ENCODE results near the gene CDK14.

CDK14 gene

DNA sequence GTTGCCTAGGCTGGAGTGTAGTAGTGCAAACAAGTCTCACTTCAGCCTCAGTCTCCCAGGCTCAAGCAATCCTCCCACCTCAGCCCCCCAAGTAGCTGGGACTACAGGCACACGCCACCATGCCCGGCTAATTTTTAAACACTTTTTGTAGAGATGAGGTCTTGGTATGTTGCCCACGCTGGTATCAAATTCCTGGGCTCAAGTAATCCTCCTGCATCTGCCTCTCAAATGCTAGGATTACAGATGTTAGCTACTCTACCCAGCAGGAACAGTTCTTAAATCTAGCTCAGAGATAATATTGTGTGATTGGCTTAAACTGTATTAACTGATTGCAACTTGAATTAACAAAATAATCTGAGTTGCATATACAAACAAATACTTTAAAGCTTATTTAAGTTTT is 82.9 kb downstream of the CDK14 start:
- TF ChIP-seq, protein P1, sequence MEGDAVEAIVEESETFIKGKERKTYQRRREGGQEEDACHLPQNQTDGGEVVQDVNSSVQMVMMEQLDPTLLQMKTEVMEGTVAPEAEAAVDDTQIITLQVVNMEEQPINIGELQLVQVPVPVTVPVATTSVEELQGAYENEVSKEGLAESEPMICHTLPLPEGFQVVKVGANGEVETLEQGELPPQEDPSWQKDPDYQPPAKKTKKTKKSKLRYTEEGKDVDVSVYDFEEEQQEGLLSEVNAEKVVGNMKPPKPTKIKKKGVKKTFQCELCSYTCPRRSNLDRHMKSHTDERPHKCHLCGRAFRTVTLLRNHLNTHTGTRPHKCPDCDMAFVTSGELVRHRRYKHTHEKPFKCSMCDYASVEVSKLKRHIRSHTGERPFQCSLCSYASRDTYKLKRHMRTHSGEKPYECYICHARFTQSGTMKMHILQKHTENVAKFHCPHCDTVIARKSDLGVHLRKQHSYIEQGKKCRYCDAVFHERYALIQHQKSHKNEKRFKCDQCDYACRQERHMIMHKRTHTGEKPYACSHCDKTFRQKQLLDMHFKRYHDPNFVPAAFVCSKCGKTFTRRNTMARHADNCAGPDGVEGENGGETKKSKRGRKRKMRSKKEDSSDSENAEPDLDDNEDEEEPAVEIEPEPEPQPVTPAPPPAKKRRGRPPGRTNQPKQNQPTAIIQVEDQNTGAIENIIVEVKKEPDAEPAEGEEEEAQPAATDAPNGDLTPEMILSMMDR (conservative IDR thresholded peaks at IDR 0.05): no peak
- no peak overlapping the region for H3K27ac ChIP-seq

DNA sequence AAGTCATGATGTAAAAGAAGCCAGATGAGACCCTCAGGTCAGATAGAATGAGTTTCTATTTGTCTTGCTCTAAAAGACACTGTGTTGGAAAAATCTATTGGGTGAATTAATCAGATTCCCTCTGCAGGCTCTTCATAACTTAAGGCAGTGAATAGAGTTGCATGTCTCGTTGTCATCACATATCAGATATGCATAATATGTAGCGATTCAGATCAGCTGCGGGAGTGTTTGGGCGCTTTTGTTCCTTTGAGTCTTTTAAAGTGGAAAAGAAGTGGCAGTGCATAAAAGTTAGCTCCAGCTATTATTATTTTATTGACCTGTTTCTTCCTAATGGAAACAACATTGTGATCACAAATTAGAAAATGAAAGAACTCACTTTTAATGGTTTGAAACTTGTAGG is 84.4 kb downstream of the CDK14 start:
- H3K27ac ChIP-seq: no peak overlapping the region
- TF ChIP-seq, protein P1 (conservative IDR thresholded peaks at IDR 0.05): no peak

DNA sequence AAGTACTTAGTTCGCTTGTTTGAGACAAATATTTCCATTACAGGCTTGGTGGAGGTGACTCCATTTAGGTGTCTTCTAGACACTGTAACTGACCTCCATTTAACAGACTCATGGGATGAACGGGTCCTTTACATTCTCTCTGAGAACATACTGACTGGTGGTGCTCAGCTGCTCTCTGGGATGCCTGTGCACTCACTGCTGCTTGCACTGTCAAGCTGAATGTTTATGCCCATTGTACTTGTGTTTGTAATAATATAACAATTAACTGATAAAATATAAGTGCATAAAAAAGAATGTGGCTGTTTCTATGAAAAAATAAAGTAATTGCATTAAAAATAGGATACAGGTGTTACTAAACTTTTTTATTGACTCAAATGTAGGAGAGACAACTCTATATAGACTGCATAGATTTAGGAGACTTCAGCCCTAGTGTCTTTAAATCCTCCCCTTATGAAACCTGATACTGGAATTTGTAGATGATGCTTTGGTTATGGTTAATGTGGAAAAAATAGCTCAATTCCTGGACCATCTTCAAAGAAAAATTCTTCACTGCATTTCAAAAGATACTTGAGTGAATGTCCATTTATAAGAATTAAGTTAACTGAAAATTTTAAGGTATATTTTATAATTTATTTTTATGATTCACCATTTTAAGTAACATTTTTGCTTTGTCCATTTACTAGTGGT is 85.4 kb downstream of the CDK14 start:
- no peak overlapping the region for H3K27ac ChIP-seq

DNA sequence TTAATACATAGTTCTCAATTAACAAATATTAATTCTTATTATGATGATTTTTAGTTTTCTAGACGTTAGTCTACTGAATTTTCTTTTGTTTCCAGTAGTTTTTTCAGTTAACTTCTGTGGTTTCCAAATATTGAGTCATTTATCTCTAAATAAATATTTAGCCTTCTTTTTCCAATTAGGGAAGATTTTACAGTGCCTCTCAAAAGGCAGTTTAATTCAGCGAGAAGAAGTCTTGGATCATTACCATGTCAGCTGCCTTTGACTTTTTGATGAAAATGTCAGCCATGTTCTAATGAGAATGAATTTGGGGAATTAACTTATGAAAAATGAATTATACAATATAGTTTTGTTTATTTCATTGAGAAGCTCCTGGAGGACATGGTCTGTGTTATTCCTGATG is 90.0 kb downstream of the CDK14 start:
- no peak overlapping the region for H3K27ac ChIP-seq
- TF ChIP-seq, protein P1 (conservative IDR thresholded peaks at IDR 0.05): no peak

More for the DNA sequence above, 85.4 kb downstream of the CDK14 start:
- TF ChIP-seq, protein P1 (conservative IDR thresholded peaks at IDR 0.05): no peak

DNA sequence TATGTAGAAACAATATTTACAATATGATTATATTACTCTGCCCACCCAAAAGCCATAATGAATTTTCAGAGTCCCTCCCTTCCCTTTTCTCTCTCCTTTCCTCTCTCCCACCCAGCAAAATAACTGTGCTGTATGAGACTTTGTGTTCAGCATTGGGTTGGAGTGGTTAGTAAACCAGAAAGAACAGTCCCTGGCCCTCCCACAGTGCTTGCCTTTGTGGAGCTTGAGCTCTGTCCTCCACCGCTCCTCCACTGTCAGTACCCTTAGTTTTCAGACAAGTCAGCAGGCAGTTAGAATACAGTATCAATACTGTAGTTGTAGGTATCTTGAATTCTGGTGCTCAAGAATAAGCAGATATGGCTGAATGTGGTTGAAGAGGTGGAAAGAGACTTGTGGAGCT is 92.7 kb downstream of the CDK14 start:
- TF ChIP-seq, protein P1 (conservative IDR thresholded peaks at IDR 0.05): no peak
- no peak overlapping the region for H3K27ac ChIP-seq

DNA sequence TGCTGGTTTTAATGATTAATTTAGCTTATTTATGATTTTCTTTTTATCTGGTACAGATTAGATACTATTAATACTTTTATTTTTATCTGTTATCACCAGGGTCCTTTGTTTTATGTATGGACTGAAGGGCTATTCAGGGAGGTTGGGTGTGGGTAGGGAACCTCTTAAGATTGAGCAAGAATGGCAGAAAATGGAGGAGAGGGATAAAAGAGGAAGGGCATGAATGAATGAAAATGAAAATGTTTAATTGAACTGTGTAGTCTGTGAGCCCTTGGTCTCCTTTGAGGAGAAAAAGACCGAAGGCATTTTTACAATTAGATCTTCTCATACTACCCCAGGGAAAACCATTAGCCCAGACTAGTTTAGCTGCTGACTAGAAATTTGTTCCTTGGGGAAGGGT is 93.1 kb downstream of the CDK14 start:
- TF ChIP-seq, protein P1 (conservative IDR thresholded peaks at IDR 0.05): no peak
- no peak overlapping the region for H3K27ac ChIP-seq

DNA sequence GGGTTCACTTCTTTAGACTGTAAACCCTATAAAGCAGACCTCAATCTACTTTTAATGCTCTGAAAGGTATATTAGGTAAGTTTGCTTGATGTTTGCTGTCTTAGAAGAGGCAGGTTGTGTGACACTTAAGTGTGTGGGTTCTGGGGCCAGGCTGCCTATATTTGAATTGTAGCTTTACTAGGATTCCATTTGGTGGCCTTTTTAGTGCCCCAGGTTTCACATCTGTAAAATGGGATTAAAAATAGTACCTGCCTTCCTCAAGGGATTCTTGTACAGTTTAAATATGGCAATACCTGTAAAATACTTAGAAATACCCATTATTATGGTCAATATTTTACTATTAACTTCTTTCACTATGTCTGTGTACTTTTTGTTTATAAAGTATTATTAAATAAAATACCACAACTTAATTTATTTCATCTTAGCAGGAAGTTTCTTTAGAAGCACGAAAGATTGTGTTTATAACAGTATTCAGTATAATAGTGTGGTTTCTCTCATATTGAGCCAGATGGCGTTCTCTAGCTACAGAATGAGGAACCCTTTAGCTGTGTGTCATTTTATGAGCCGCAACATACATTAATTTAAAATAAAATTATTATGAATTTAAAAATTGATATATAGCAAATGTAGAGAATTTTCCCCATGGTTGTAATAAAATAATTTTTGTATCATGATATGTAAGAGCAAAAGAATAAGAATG is 94.2 kb downstream of the CDK14 start:
- no peak overlapping the region for H3K27ac ChIP-seq
- TF ChIP-seq, protein P1 (conservative IDR thresholded peaks at IDR 0.05): no peak
